HepG2 (cell line): ENCODE results near the gene TENT5A. TPM values are rescaled to one million over a fixed set of nuclear protein-coding genes. Genes with fewer than 3 reads are reported as not detected.

Experiments
- ARHGAP35 ChIP-seq: sonication (generic); formaldehyde crosslinking; IDR thresholded peaks from 2 replicates; pipeline ENCODE4 v1.9.0; 2022; ENCODE audit warnings: mild to moderate bottlenecking, inconsistent platforms, moderate library complexity, missing genetic modification reagents, borderline replicate concordance
- ASH2L ChIP-seq: fragments of 300-600, 200-600 bp; sonication (generic); IDR thresholded peaks from 2 replicates; pipeline ENCODE4 v1.7.0; 2017; ENCODE audit warnings: low read depth, mild to moderate bottlenecking, moderate library complexity, mixed read lengths, low read length; ENCODE audit not compliant: insufficient read length
- BRCA1 ChIP-seq: sonication (generic); formaldehyde crosslinking; IDR thresholded peaks from 2 replicates; pipeline ENCODE4 v1.4.0; 2020; ENCODE audit warnings: missing genetic modification reagents
- CBFB ChIP-seq: sonication (generic); formaldehyde crosslinking; IDR thresholded peaks from 2 replicates; pipeline ENCODE4 v1.4.0; 2020; ENCODE audit warnings: missing genetic modification reagents
- ESRRA ChIP-seq: sonication (generic); formaldehyde crosslinking; IDR thresholded peaks from 2 replicates; pipeline ENCODE4 v1.5.1; 2020; ENCODE audit warnings: mild to moderate bottlenecking, low read depth, missing genetic modification reagents
- KLF16 ChIP-seq, 2 experiments: sonication (generic) in 1 of 2; formaldehyde crosslinking in 1 of 2; IDR thresholded peaks; 2 replicates each; pipeline versions ENCODE4 v1.6.1 to v1.8.0; 2016 to 2023; ENCODE audit warnings: missing genetic modification reagents in 2 of 2, missing compliant biosample characterization in 1 of 2
- POLR2A ChIP-seq, 2 experiments: IDR thresholded peaks; 2 replicates each; pipeline ENCODE4 v1.6.1; 2011; ENCODE audit warnings: low read depth in 2 of 2, low read length in 2 of 2, mild to moderate bottlenecking in 1 of 2, moderate library complexity in 1 of 2; ENCODE audit not compliant: insufficient read depth in 1 of 2
- SAP130 ChIP-seq: IDR thresholded peaks from 2 replicates; pipeline ENCODE4 v1.6.1; 2016; ENCODE audit warnings: low read depth
- SOX5 ChIP-seq: IDR thresholded peaks from 2 replicates; pipeline ENCODE4 v1.6.1; 2016; ENCODE audit warnings: borderline replicate concordance
- TAF15 ChIP-seq: fragments of 200-400 bp; formaldehyde crosslinking; IDR thresholded peaks from one replicate; pipeline ENCODE4 v1.6.1; 2018; ENCODE audit warnings: mild to moderate bottlenecking, low read depth, low read length; ENCODE audit not compliant: poor library complexity, severe bottlenecking
- TP53 ChIP-seq: sonication (generic); formaldehyde crosslinking; conservative IDR thresholded peaks from 2 replicates; pipeline ENCODE4 v1.4.0; 2020; ENCODE audit warnings: missing genetic modification reagents
- ZBTB20 ChIP-seq: sonication (generic); formaldehyde crosslinking; IDR thresholded peaks from 2 replicates; pipeline ENCODE4 v1.8.1; 2023; ENCODE audit warnings: missing genetic modification reagents, low read depth, mild to moderate bottlenecking, borderline replicate concordance
- ZFP62 ChIP-seq: sonication (generic); formaldehyde crosslinking; IDR thresholded peaks from 2 replicates; pipeline ENCODE4 v1.4.0; 2020; ENCODE audit warnings: missing genetic modification reagents
- ZNF232 ChIP-seq: sonication (generic); formaldehyde crosslinking; IDR thresholded peaks from 2 replicates; pipeline ENCODE4 v1.4.0; 2020; ENCODE audit warnings: missing genetic modification reagents, borderline replicate concordance
- ZNF263 ChIP-seq: sonication (generic); formaldehyde crosslinking; IDR thresholded peaks from 2 replicates; pipeline ENCODE4 v1.4.0; 2020; ENCODE audit warnings: missing genetic modification reagents
- ZNF44 ChIP-seq: sonication (generic); formaldehyde crosslinking; IDR thresholded peaks from 2 replicates; pipeline ENCODE4 v1.5.1; 2020; ENCODE audit warnings: mild to moderate bottlenecking, missing genetic modification reagents
- polyA plus RNA-seq, 8 experiments: library from polyadenylated mRNA; depleted of rRNA in 3 of 8; stranded (reverse) in 7 of 8; unstranded in 1 of 8; fragments of >200 nt; fragmentation: Illumina TruSeq in 4 of 8; extraction: Trizol in 4 of 8; gene quantifications; 2 replicates each; pipeline versions ENCODE4 v1.2.1 to v1.2.3, GENCODE V29; 2011 to 2016; ENCODE audit warnings: low read depth in 4 of 8, missing spikeins in 1 of 8, mixed read lengths in 1 of 8; ENCODE audit not compliant: insufficient read depth in 1 of 8
- total RNA-seq, 5 experiments: library from RNA; depleted of rRNA; stranded (reverse); fragments of >200 nt; fragmentation: Illumina TruSeq; extraction: Trizol; gene quantifications; 2 replicates each; pipeline ENCODE4 v1.2.3, GENCODE V29; 2016; ENCODE audit warnings: low read depth in 1 of 5
- TF ChIP-seq, protein P1 (sequence below): sonication (generic); formaldehyde crosslinking; IDR thresholded peaks from 2 replicates; pipeline ENCODE4 v1.5.0; 2020; ENCODE audit warnings: missing genetic modification reagents
- TF ChIP-seq, protein P2 (sequence below): sonication (generic); formaldehyde crosslinking; IDR thresholded peaks from 2 replicates; pipeline ENCODE4 v1.4.0; 2020; ENCODE audit warnings: missing genetic modification reagents
- TF ChIP-seq, protein P3 (sequence below): sonication (generic); formaldehyde crosslinking; IDR thresholded peaks from 2 replicates; pipeline ENCODE4 v1.4.0; 2020; ENCODE audit warnings: mild to moderate bottlenecking, missing genetic modification reagents
- TF ChIP-seq, protein P4 (sequence below): sonication (generic); formaldehyde crosslinking; IDR thresholded peaks from 2 replicates; pipeline ENCODE4 v1.4.0; 2020; ENCODE audit warnings: mild to moderate bottlenecking, missing genetic modification reagents

TENT5A gene
- total and polyA plus RNA-seq, 2 of the 13 experiments (the other 11 are each of a cell fraction or from before 2014, with no cell fraction given): 8.0 to 13.8 TPM

DNA sequence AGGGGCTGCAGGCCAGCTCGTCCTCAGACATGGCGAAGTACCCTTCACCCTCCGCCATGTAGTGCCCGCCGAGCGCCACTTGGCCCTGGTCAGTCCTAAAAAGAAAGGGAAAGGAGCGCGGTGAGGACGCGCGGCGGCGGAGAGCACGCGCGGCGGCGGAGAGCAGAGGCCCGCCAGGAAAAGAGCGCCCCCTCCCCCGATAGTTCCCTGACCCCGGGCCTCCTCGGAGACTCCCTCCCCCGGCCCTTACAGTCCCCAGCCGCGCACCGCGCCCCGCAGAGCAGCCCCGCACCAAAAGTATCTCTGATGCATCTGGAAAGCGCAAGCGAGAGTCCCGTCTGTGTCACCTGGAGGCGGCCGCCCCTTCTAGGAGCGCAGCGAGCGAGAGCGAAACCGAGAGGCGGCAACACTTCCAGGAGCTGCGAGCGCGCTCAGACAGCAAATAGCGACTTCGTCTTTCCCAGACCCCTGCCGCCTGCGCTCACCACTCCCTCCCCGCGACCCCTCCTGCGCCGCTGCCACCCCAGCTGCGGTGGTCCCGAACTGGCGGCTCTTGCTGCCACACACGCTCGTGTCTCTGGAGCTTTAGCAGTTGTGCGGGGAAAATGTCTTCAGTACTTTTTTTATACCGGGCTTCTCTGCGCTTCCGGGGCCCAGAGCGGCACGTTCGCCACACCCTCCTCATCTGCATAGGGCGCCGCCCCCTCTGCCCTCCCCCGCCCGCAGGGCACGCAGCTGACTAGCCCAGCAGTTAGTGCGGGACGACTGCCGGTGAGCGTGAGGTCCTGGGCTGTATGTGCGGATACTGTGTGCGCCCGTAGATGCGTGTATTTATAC is at the start of gene TENT5A (continued):
- no peak for TF ChIP-seq TAF15
- TF ChIP-seq, protein P1, sequence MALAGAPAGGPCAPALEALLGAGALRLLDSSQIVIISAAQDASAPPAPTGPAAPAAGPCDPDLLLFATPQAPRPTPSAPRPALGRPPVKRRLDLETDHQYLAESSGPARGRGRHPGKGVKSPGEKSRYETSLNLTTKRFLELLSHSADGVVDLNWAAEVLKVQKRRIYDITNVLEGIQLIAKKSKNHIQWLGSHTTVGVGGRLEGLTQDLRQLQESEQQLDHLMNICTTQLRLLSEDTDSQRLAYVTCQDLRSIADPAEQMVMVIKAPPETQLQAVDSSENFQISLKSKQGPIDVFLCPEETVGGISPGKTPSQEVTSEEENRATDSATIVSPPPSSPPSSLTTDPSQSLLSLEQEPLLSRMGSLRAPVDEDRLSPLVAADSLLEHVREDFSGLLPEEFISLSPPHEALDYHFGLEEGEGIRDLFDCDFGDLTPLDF (CRISPR knock-in tag): no peak
- no peak for TF ChIP-seq ARHGAP35
- no peak; the same call in 1 of the 2 replicates for TF ChIP-seq ZBTB20 (CRISPR knock-in tag)
- no peak for TF ChIP-seq ZFP62 (CRISPR knock-in tag)
- TF ChIP-seq, protein P2, sequence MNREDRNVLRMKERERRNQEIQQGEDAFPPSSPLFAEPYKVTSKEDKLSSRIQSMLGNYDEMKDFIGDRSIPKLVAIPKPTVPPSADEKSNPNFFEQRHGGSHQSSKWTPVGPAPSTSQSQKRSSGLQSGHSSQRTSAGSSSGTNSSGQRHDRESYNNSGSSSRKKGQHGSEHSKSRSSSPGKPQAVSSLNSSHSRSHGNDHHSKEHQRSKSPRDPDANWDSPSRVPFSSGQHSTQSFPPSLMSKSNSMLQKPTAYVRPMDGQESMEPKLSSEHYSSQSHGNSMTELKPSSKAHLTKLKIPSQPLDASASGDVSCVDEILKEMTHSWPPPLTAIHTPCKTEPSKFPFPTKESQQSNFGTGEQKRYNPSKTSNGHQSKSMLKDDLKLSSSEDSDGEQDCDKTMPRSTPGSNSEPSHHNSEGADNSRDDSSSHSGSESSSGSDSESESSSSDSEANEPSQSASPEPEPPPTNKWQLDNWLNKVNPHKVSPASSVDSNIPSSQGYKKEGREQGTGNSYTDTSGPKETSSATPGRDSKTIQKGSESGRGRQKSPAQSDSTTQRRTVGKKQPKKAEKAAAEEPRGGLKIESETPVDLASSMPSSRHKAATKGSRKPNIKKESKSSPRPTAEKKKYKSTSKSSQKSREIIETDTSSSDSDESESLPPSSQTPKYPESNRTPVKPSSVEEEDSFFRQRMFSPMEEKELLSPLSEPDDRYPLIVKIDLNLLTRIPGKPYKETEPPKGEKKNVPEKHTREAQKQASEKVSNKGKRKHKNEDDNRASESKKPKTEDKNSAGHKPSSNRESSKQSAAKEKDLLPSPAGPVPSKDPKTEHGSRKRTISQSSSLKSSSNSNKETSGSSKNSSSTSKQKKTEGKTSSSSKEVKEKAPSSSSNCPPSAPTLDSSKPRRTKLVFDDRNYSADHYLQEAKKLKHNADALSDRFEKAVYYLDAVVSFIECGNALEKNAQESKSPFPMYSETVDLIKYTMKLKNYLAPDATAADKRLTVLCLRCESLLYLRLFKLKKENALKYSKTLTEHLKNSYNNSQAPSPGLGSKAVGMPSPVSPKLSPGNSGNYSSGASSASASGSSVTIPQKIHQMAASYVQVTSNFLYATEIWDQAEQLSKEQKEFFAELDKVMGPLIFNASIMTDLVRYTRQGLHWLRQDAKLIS (CRISPR knock-in tag): no peak; the same call in 1 of the 2 replicates
- TF ChIP-seq SOX5 (CRISPR knock-in tag): no peak
- TF ChIP-seq POLR2A (IDR thresholded peaks at IDR 0.05; ENCODE audit: insufficient read depth in 1 of 2, low read depth in 2 of 2, low read length in 2 of 2): peak; percentile 59 to 78; a peak in 3 of 4 replicates
- peak; percentile 40; the same call in 1 of the 2 replicates for TF ChIP-seq ZNF263 (CRISPR knock-in tag)
- TF ChIP-seq, protein P3, sequence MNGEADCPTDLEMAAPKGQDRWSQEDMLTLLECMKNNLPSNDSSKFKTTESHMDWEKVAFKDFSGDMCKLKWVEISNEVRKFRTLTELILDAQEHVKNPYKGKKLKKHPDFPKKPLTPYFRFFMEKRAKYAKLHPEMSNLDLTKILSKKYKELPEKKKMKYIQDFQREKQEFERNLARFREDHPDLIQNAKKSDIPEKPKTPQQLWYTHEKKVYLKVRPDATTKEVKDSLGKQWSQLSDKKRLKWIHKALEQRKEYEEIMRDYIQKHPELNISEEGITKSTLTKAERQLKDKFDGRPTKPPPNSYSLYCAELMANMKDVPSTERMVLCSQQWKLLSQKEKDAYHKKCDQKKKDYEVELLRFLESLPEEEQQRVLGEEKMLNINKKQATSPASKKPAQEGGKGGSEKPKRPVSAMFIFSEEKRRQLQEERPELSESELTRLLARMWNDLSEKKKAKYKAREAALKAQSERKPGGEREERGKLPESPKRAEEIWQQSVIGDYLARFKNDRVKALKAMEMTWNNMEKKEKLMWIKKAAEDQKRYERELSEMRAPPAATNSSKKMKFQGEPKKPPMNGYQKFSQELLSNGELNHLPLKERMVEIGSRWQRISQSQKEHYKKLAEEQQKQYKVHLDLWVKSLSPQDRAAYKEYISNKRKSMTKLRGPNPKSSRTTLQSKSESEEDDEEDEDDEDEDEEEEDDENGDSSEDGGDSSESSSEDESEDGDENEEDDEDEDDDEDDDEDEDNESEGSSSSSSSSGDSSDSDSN (CRISPR knock-in tag): peak; percentile 78
- TF ChIP-seq ZNF232: no peak
- TF ChIP-seq SAP130: peak; percentile 52
- TF ChIP-seq TP53 (CRISPR knock-in tag): 0 out of 2 replicates have a peak, but pooled peaks have one; percentile 22
- TF ChIP-seq, protein P4, sequence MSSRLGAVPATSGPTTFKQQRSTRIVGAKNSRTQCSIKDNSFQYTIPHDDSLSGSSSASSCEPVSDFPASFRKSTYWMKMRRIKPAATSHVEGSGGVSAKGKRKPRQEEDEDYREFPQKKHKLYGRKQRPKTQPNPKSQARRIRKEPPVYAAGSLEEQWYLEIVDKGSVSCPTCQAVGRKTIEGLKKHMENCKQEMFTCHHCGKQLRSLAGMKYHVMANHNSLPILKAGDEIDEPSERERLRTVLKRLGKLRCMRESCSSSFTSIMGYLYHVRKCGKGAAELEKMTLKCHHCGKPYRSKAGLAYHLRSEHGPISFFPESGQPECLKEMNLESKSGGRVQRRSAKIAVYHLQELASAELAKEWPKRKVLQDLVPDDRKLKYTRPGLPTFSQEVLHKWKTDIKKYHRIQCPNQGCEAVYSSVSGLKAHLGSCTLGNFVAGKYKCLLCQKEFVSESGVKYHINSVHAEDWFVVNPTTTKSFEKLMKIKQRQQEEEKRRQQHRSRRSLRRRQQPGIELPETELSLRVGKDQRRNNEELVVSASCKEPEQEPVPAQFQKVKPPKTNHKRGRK (CRISPR knock-in tag): no peak
- TF ChIP-seq CBFB (CRISPR knock-in tag): no peak
- TF ChIP-seq BRCA1 (CRISPR knock-in tag): no peak
- TF ChIP-seq KLF16 (CRISPR knock-in tag; IDR thresholded peaks at IDR 0.05): no peak
- TF ChIP-seq ASH2L: peak; percentile 59
- no peak for TF ChIP-seq ESRRA (CRISPR knock-in tag)
- 0 out of 2 replicates have a peak, but pooled peaks have one; percentile 51 for TF ChIP-seq ZNF44 (CRISPR knock-in tag)
